ENCODE measurements around the gene PRDM7.
A peak's percentile ranks its signal among the peaks of the same experiment; 100 is the strongest.
"Not testable (repeated sequence)": the region's sequence is repeated elsewhere in the genome, so short reads cannot be mapped to it uniquely, and the experiment has no call there.

The PRDM7 gene

DNA sequence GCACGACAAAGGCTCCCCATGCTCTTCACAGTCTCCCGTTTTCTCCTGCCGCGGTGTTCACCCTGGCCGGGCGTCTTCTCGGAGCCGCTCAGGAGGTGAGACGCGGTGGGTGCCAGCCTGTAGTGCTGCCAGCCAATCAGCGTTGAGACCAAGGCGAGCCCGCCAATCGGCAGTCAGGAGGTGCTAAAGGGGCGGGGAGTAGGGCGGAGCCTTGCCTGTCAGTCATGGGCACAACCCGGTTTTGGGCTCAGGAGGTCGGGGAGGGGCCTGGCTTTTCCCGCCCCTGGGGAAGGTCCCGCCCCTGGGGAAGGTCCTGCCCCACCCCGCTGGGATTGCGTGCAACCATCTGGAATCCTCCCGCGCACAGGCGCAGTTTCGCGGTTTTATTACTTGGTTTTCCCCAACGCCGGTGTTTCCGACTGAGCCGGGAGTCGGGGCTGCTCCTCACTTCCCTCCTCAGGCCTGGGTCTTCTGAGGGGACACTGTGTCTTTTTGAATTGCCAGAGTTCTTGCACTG, at the start of gene PRDM7:
Gene PRDM7 (minus strand): TSS at position 92 of the 517 bp plus-strand sequence. CDS start 1,421 bp downstream, outside the sequence.
- DNase-seq: peak; percentile 97 to 98 (median 98)

DNA sequence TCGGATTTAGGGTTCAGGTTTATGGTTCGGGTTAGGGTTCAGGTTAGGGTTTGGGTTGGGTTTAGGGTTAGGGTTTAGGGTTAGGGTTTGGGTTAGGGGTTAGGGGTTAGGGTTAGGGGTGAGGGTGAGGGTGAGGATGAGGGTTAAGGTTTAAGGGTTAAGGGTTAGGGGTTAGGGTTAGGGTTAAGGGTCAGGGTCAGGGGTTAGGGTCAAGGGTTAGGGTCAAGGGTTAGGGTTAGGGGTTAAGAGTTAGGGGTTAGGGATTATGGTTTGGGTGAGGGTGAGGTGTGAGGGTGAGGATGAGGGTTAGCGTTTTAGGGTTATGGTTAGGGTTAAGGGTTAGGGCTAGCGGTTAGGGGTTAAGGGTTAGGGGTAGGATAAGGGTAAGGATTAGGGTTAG, 44.7 kb upstream of the PRDM7 start:
- DNase-seq: not testable (repeated sequence)

DNA sequence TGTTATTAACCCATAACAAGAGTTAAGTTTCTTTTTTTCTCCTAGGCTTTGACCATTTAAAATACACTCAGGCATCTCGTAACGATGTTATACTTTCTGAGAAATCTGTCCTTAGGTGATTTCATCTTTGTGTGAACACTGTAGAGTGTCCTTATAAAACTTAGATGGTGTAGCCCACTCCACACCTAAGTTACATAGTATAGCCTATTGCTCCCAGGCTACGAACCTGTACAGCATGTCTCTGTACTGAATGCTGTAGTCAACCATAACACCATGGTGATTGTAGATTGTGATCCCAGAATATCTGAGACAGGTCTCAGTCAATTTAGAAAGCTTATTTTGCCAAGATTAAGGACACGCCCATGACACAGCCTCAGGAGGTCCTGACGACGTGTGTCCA, 30.5 kb upstream of the PRDM7 start:
- DNase-seq: not testable (repeated sequence)

DNA sequence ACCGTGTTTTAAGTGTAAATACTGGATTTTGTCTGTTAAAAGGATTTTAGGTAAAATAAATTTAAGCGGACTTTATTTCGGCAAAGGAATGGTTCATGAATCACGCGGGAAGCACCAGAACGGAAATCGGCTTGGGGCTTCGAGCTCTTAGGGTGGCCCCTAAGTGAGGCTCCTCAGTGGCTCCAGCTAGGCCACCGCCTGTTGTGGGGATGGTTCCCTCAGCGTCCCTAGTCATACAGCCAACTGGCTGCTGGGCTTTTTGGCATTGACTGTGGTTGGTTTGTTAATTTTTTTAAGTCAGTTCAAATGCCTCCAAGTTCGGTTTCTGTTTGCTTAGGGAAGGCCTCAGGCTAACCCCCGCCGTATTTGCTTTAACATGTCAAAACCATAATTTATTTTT, 29.9 kb upstream of the PRDM7 start:
- not testable (repeated sequence) for DNase-seq

- DNase-seq: peak in 2 of 3 donors; percentile 44 to 53
Observed at GRCh38 chr16:90106271-90106670, 29.1 kb upstream of the PRDM7 start.

DNA sequence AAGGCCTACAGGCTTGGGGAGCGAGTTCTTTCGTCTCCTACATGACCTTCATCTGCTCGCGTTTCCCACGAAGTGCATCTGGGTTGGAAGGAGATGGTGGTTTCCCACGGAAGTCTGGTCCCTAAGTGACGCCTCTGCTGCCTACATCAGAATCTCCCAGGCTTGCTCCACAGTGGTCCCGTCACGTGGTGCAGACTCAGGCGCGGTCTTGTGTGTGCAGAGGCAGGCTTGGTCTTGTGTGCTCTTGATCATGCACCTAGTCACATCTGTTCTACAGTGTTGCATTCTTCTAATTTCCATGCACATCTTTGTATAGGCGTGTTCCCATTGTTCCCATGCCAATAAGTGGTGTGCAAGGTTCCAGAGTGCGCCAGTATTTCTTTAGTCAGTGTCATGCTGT, 27.6 kb upstream of the PRDM7 start:
- DNase-seq: peak; percentile 16 to 23 (median 17)

DNA sequence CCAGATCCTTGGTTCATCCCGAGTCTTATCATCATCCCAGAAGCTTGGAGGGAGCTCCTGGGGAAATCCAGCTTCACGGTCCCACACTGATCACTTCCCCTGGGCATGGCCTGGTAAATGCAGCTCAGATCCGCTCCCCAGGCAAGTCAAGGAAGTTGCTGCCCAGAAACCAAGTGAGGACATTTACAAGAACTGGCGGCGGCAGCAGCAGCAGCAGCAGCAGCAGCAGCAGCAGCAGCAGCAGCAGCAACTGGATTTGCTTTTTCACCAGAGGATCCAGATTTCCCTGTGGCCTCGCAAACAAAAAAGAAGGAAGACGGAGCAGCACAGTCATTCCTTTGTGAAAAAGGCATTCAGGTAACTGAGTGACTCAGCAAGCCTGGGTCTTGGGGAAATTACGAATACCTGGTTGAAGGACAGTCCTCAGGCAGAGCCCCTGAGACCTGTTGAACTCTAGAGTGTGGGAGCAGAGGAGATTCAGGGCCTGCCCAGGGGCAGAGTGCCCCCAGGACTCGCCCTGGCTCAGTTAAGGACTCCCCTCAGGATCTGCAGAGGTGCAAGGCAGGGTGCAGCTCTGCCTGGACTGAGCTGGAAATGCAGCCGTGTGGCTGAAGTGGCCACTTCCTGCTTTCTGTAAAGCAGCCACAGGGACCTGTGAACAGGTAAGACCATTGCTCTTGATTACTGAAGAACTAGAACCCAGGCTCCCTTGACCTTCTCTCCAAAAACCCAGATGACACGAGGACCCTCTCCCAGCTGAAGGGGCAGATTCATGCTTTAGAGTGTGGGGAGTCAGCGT, 25.2 kb upstream of the PRDM7 start:
- DNase-seq: not testable (repeated sequence)

GRCh38 chr16:90101332-90101731, 24.2 kb upstream of the PRDM7 start:
- not testable (repeated sequence) for DNase-seq

GRCh38 chr16:90100790-90101189, 23.7 kb upstream of the PRDM7 start:
- not testable (repeated sequence) for DNase-seq

- DNase-seq: peak; percentile 12 to 32 (median 21)
Observed at GRCh38 chr16:90100229-90100628, 23.1 kb upstream of the PRDM7 start.

DNA sequence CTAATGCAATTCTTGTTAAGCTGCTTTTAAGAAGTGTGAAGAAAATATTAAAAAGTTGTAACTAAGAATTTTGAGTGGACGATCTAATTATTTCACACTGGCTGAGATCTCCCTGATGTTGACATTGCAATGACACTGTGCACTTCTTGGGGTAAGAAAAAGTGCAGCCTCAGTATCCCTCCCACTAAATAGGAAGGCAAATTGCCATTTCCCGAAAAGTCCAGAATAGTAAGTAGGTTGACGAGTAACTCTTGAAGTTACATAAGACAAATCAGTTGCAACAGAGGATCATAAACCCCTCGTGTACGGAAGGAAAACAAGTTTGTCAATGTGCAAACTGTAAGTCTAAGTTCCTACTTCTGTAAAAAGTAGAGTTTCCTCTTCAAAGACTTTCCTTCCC, 21.8 kb upstream of the PRDM7 start:
- DNase-seq: peak; percentile 24 to 51 (median 37)

DNA sequence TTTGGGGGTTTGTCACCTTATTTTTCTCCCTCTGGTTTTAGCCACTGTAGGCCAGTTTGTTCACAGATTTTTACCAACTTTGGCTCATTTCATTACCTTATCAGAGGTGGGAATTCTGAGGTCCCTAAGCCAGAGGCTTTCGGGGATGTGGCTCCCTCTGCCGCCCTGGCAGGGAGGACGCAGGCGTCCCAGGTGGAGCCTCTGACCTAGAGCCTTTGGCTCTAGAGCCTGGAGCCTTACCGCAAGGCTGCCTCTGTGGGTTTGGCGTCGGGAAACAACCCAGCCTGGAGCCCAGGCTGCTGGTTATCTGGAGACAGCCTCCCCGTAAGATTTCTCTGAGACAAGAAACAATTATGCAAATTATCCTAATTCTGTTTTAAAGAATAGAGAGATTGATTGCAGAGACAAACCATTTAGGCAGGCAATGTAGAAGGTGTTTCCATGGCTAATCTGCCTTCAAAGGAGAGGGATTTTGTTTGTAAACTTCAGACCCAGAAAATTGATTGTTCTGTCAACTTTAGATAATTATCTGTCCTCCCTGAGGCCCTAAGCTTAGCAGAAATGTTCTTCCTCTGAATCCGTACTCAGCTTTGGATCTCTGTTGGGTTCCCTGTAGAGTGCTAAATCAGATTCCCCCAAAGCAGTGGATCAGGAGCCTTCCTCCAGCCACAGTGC, 20.0 kb upstream of the PRDM7 start:
- DNase-seq: not testable (repeated sequence)

GRCh38 chr16:90094791-90095190, 17.7 kb upstream of the PRDM7 start:
- DNase-seq: not testable (repeated sequence)

DNA sequence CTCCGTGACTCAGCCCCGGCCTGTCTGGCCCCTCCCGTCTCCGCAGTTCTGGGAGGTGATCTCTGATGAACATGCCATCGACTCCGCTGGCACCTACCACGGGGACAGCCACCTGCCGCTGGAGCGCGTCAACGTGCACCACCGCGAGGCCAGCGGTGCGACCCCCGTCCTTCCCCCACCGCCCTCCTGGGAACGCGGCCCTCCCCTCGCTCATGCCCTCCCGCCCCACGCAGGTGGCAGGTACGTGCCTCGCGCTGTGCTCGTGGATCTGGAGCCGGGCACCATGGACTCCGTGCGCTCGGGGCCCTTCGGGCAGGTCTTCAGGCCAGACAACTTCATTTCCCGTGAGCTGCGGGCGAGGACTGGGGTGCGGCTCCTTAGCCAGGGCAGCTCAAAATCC, 17.2 kb upstream of the PRDM7 start:
- DNase-seq: not testable (repeated sequence)

DNA sequence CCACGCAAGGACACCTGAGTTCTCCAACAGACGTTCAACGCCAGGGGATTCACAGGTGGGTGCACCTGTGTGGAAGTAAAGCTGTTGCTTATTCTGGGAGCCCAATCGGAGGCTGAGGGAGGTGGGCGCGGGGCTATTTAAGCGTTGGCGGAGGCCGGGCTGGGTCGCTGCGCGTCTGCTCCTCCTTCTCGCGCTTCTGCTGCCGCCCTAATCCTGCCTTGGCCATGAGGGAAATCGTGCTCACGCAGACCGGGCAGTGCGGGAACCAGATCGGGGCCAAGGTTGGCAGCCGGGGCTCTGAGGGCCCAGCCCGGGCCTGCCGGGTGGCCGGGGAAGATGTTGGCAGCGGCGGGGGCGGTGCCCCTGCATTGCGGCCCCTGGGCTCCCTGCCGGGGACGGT, 16.7 kb upstream of the PRDM7 start:
- DNase-seq: not testable (repeated sequence)

DNA sequence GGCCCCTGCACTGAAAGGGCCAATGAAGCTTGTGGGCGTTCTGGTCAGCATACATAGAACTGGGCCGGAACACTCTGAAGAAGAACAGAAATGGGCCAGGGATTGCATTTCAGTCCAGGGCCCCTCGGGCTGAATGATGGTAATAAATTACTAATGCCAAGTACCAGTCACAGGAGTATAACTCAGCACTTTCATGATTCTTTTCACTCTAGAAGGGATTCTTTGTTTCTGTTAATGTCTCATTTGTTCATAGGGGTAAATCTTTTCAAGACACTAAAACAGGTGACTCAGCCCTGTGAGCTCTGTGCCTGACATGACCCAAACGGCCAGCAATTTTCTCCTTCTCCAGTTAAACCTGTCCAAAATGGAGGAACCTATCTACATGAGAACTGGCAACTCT, 15.7 kb upstream of the PRDM7 start:
- DNase-seq: not testable (repeated sequence)

- peak in 1 of 3 donors; percentile 24 for DNase-seq
Observed at GRCh38 chr16:90084215-90084950, 7.3 kb upstream of the PRDM7 start.

DNA sequence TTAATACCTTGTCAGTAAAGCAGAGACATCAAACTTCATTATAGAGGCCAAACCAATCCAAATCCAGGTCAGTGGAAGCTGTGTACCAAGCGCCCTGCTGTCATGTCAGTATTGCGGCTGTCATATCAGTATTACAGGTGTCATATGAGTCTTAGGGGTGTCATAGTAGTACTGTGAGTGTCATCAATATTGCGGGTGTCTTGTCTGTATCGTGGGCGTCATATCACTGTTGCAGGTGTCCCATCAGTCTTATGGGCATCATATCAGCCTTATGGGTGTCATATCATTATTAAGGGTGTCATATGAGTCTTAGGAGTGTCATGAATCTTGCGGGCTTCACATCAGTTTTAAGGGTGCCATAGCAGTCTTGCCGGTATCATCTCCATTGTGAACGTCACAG, 6.0 kb upstream of the PRDM7 start:
- no peak for DNase-seq

- peak in 1 of 3 donors; percentile 21 for DNase-seq
Observed at GRCh38 chr16:90081606-90081970, 4.5 kb upstream of the PRDM7 start.

DNA sequence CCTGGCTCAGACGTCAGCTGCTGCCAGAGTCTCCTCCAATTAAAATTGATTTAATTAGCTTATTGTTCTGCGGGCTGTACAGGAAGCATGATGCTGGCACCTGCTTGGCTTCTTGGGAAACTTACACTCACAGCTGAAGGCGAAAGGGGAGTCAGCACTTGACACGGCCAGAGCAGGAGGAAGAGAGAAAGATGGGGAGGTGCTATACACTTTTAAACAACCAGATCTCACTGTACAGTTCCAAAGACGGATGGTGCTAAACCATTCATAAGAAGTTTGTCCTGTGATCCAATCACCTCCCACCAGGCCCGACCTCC, 1.4 kb upstream of the PRDM7 start:
- no peak for DNase-seq

DNA sequence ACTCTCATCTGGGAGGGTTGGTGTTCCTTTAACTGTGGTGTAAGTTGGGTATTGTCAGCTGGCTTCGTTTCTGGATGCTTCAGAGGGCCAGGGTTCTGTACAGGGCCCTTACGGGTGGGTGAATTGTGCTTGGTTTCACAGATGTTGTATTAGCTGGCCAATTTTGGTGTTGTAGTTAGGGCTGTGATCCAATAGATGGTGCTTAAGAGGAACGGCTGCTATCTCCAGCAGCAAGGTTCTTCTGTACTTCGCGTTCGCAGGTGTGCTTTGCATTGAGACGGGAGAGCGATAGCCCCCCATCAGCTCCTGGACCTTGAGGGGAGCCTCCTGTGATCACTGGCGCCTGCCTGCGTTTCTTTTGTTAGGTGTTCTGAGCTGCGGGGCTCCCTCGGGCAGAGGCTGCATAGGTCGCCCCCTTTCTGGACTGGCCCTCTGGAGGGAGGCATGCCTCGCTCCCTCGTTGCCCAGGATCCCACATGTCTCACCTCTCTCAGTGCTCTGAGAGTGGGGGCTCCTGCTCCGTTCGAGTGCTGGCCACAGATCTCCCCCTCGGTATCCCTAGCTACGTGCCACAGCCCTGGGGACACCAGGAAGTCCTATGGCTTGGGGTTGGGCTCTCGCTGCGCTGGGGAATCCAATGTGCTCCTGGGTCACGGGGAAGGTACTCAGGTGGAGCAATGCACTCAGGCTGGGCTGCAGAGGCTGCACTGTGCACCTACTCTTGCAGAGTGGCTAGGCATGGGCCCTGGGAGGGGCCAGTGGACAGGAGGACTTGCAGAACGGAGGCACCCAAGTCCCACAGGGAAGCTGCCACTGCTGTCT, 837 bp upstream of the PRDM7 start:
- no peak for DNase-seq

GRCh38 chr16:90072442-90073105, 4.6 kb downstream of the PRDM7 start:
- no peak for DNase-seq
